Measurements from ENCODE around the gene TMA7. TPM values are rescaled to one million over a fixed set of nuclear protein-coding genes. Genes with fewer than 3 reads are reported as not detected.

Gene TMA7
- total and polyA plus RNA-seq, 10 of the 15 experiments (the other 5 are each of a cell fraction or from before 2014, with no cell fraction given), result 319 to 1,760 (median 752) TPM

DNA sequence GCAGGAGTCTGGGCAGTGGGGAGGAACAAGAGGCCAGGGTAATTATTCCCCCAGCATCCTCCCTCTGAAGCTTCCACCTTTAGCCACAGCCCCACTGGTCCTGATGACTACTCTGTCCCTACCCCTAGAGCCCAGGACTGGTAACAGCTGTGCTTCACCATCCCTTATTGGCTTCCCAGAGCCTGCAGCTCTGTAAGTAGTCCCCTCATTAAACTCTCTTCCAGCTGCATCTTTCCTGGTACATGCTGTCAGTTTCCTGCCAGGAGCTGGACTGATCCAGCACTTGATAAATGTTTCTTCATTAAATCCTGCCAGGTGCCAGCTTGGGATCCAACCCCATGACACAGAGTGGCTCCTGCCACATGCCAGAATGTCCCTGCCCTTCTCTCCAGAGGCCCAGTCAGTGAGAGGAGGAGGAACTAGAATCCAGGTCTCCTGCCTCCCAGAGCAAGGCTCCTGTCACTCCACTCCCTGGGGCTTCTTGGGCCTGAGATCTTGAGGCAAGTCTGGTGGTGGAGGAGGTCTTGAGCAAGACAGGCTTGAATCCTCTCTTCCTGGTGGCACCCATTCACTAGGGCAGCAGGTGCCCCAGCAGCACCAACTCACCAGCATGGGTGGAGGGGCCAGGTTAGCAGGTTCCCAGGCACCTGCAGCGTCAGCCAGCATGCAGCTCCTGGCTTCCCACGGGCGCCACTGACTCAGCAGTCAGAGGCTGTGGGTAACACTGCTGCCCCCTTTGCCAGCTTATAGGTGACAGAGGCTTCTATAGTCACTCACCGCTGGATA, 40.5 kb upstream of the TMA7 start:
- FAIRE-seq (no peak), ATAC-seq (peak; percentile 18; the same call in 1 of the 3 replicates)
- in situ Hi-C loops (cut with MboI), result loop anchor here (5.0 kb wide), 1 partner anchor 38 kb away; no protein-coding TSS in a partner anchor

More for the DNA sequence above, 40.5 kb upstream of the TMA7 start:
- H3K36me3 ChIP-seq (ENCODE audit: control insufficient read depth in 2 of 2, insufficient read depth in 2 of 2, low read length in 1 of 2), result no peaks in the 10 kb centered on the region
- no peak overlapping the region for H3K4me3 ChIP-seq
- no peak overlapping the region for H3K9ac ChIP-seq (ENCODE audit: control insufficient read depth, insufficient read depth, low read length)
- no peaks in the 10 kb centered on the region for H4K20me1 ChIP-seq (ENCODE audit: control insufficient read depth, insufficient read depth)
- no TSS peak for BruUV-seq (replicated peaks)
- no peaks in the 10 kb centered on the region for H3K27me3 ChIP-seq (replicated peaks in 1 of 2; ENCODE audit: control insufficient read depth in 2 of 2, insufficient read depth in 2 of 2, low read length in 1 of 2)
- no peak for DNase-seq (ENCODE audit: low read depth, low spot score)
- CTCF ChIA-PET, result interaction anchor here (0.7 to 22.0 kb wide), 30 partner anchors 10 to 340 kb away, joined by 3 to 757 read pairs (median 5); partner anchors contain the start of genes ATRIP, CCDC51, NME6 and SLC26A6
- H2AFZ ChIP-seq (ENCODE audit: control insufficient read depth, low read depth, low read length), result no peak overlapping the region
- no peak overlapping the region for H3K27ac ChIP-seq (ENCODE audit: control insufficient read depth, insufficient read depth)
- H3K79me2 ChIP-seq (ENCODE audit: control insufficient read depth, insufficient read depth, low read length), result no peaks in the 10 kb centered on the region
- SMC1A ChIA-PET (ENCODE audit: uncharacterized antibody, unreplicated experiment), result interaction anchor here (1.3 to 8.0 kb wide), 17 partner anchors 8 to 205 kb away, joined by 3 to 287 read pairs (median 7); partner anchors contain the start of genes ATRIP, CCDC51, NME6 and TMA7
- H3K4me1 ChIP-seq (ENCODE audit: control insufficient read depth, insufficient read depth, low read length), result no peaks in the 10 kb centered on the region
- intact Hi-C loops (cut with micrococcal nuclease; ENCODE audit: unreplicated experiment), result loop anchor here (2.0 kb wide), 1 partner anchor 167 kb away; no protein-coding TSS in a partner anchor
- TF ChIP-seq RAD51 (IDR thresholded peaks at IDR 0.05) (no peak), RBBP5 (conservative IDR thresholded peaks at IDR 0.05) (no peak), ZSCAN29 (IDR thresholded peaks at IDR 0.05) (no peak), SPI1 (IDR thresholded peaks at IDR 0.05; ENCODE audit: borderline replicate concordance, insufficient read depth, low read depth, low read length) (no peak), TBL1XR1 (IDR thresholded peaks at IDR 0.05; ENCODE audit: low read depth, low read length) (no peak), BCL11A (IDR thresholded peaks at IDR 0.05; ENCODE audit: low read depth, low read length) (no peak), TARDBP (IDR thresholded peaks at IDR 0.05; ENCODE audit: borderline replicate concordance) (no peak), ESRRA (IDR thresholded peaks at IDR 0.05; ENCODE audit: low read length) (no peak), POLR2A (IDR thresholded peaks at IDR 0.05; ENCODE audit: low read depth, low read length) (no peak), ASH2L (IDR thresholded peaks at IDR 0.05; ENCODE audit: borderline replicate concordance, low read depth) (no peak), RAD21 (IDR thresholded peaks at IDR 0.05; ENCODE audit: insufficient read depth, low read depth, low read length) (no peak)
- TF ChIP-seq, protein P1, sequence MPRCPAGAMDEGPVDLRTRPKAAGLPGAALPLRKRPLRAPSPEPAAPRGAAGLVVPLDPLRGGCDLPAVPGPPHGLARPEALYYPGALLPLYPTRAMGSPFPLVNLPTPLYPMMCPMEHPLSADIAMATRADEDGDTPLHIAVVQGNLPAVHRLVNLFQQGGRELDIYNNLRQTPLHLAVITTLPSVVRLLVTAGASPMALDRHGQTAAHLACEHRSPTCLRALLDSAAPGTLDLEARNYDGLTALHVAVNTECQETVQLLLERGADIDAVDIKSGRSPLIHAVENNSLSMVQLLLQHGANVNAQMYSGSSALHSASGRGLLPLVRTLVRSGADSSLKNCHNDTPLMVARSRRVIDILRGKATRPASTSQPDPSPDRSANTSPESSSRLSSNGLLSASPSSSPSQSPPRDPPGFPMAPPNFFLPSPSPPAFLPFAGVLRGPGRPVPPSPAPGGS (IDR thresholded peaks at IDR 0.05; ENCODE audit: borderline replicate concordance, insufficient read depth, low read depth, low read length, poor library complexity, severe bottlenecking), result no peak
- TF ChIP-seq, protein P2, sequence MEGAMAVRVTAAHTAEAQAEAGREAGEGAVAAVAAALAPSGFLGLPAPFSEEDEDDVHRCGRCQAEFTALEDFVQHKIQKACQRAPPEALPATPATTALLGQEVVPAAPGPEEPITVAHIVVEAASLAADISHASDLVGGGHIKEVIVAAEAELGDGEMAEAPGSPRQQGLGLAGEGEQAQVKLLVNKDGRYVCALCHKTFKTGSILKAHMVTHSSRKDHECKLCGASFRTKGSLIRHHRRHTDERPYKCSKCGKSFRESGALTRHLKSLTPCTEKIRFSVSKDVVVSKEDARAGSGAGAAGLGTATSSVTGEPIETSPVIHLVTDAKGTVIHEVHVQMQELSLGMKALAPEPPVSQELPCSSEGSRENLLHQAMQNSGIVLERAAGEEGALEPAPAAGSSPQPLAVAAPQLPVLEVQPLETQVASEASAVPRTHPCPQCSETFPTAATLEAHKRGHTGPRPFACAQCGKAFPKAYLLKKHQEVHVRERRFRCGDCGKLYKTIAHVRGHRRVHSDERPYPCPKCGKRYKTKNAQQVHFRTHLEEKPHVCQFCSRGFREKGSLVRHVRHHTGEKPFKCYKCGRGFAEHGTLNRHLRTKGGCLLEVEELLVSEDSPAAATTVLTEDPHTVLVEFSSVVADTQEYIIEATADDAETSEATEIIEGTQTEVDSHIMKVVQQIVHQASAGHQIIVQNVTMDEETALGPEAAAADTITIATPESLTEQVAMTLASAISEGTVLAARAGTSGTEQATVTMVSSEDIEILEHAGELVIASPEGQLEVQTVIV (IDR thresholded peaks at IDR 0.05; ENCODE audit: borderline replicate concordance, partially characterized antibody), result no peak
- TF ChIP-seq, protein P3, sequence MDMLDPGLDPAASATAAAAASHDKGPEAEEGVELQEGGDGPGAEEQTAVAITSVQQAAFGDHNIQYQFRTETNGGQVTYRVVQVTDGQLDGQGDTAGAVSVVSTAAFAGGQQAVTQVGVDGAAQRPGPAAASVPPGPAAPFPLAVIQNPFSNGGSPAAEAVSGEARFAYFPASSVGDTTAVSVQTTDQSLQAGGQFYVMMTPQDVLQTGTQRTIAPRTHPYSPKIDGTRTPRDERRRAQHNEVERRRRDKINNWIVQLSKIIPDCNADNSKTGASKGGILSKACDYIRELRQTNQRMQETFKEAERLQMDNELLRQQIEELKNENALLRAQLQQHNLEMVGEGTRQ (IDR thresholded peaks at IDR 0.05; ENCODE audit: borderline replicate concordance, low read depth, low read length), result no peak
- 22% methylated on average over 4 of the region's 4 CpGs for whole genome bisulfite sequencing (ENCODE audit: insufficient coverage, insufficient replicate concordance, low lambda C conversion rate, missing lambda C conversion rate)
- RAD21 ChIA-PET (ENCODE audit: unreplicated experiment), result interaction anchor here (1.2 to 5.9 kb wide), 12 partner anchors 11 to 285 kb away, joined by 3 to 259 read pairs (median 12); partner anchors contain the start of genes CCDC51, PFKFB4, SLC26A6 and TMA7
- H3K9me3 ChIP-seq (replicated peaks; ENCODE audit: control insufficient read depth, insufficient read depth, low read length), result no peaks in the 10 kb centered on the region
- POLR2A ChIA-PET, result interaction anchor here (1.4 to 1.7 kb wide), 2 partner anchors 36 to 40 kb away, joined by 4 to 11 read pairs; partner anchors contain the start of genes CCDC51 and TMA7
- H3K4me2 ChIP-seq (ENCODE audit: control insufficient read depth, insufficient read depth), result no peak overlapping the region

All from GM12878 (cell line).